Smooth muscle cell (in vitro differentiated cells): ENCODE measurements around the gene BOLA2B. TPM values are rescaled to one million over a fixed set of nuclear protein-coding genes. Genes with fewer than 3 reads are reported as not detected.

Experiments
- DNase-seq: peaks from one replicate; lab custom pipeline; 2025; ENCODE audit not compliant: unreplicated experiment; lab: John Stamatoyannopoulos, UW
- H2AFZ ChIP-seq: fragments of 200-600 bp; sonication (generic); 2 replicates; pipeline ENCODE4 v1.6.0; 2016; ENCODE audit warnings: antibody characterized with exemption, low read depth, mild to moderate bottlenecking
- H3F3A ChIP-seq: fragments of 200-600 bp; sonication (generic); 2 replicates; pipeline ENCODE4 v1.6.0; 2017; ENCODE audit warnings: antibody characterized with exemption, low read depth
- H3K27ac ChIP-seq: fragments of 200-600 bp; sonication (generic); 2 replicates; pipeline ENCODE4 v1.5.1; 2016; ENCODE audit warnings: low read depth, mild to moderate bottlenecking
- H3K27me3 ChIP-seq: fragments of 200-600 bp; sonication (generic); 2 replicates; pipeline ENCODE4 v1.6.1; 2016; ENCODE audit warnings: low read depth, mild to moderate bottlenecking
- H3K36me3 ChIP-seq: fragments of 200-600 bp; sonication (generic); 2 replicates; pipeline ENCODE4 v1.5.1; 2016; ENCODE audit warnings: low read depth
- H3K4me1 ChIP-seq: fragments of 200-600 bp; sonication (generic); 2 replicates; pipeline ENCODE4 v1.5.1; 2016; ENCODE audit warnings: low read depth
- H3K4me2 ChIP-seq: fragments of 200-600 bp; sonication (generic); 2 replicates; pipeline ENCODE4 v1.6.0; 2016; ENCODE audit warnings: mild to moderate bottlenecking
- H3K4me3 ChIP-seq: fragments of 200-600 bp; sonication (generic); 2 replicates; pipeline ENCODE4 v1.5.1; 2016; ENCODE audit warnings: mild to moderate bottlenecking
- H3K79me2 ChIP-seq: fragments of 200-600 bp; sonication (generic); 2 replicates; pipeline ENCODE4 v1.6.0; 2016; ENCODE audit warnings: low read depth, mild to moderate bottlenecking
- H3K9ac ChIP-seq: fragments of 200-600 bp; sonication (generic); 2 replicates; pipeline ENCODE4 v1.6.0; 2016; ENCODE audit warnings: low read depth
- H3K9me3 ChIP-seq: fragments of 200-600 bp; sonication (generic); replicated peaks from 2 replicates; pipeline ENCODE4 v1.5.1; 2016; ENCODE audit warnings: low read depth
- H4K20me1 ChIP-seq: fragments of 200-600 bp; sonication (generic); 2 replicates; pipeline ENCODE4 v1.6.0; 2016; ENCODE audit warnings: low read depth
- CTCF ChIP-seq: fragments of 200-600 bp; sonication (generic); IDR thresholded peaks from 2 replicates; pipeline ENCODE4 v1.5.1; 2017; ENCODE audit warnings: borderline replicate concordance, mild to moderate bottlenecking, antibody characterized with exemption; ENCODE audit not compliant: insufficient read depth, poor library complexity, severe bottlenecking
- WGBS: methylation state at CpG from one replicate; pipeline ENCODE4 v1.1.7; 2016; ENCODE audit warnings: low lambda C conversion rate; 5-methylcytosine and 5-hydroxymethylcytosine counted together
- polyA plus RNA-seq: library from polyadenylated mRNA; unstranded; fragments of >200 nt; fragmentation: Nextera tagmentation; extraction: Ambion mirVana; gene quantifications from 2 replicates; pipeline ENCODE4 v1.2.1, GENCODE V29; 2016
- total RNA-seq: library from RNA; depleted of rRNA; stranded (reverse); fragments of >200 nt; gene quantifications from 2 replicates; pipeline ENCODE4 v1.2.3, GENCODE V29; 2014

BOLA2B gene
- total and polyA plus RNA-seq, 2 experiments from 2014 or later: 148 to 338 TPM

- Histone ChIP-seq H3K9ac (no peak overlapping the region), H3K9me3 (peaks cover 6% of the 10 kb centered on the region), H2AFZ (no peak overlapping the region), H3K4me3 (no peak overlapping the region), H3K27me3 (no peaks in the 10 kb centered on the region), H3F3A (no peaks in the 10 kb centered on the region), H3K27ac (no peak overlapping the region), H4K20me1 (no peaks in the 10 kb centered on the region), H3K4me1 (no peaks in the 10 kb centered on the region), H3K36me3 (no peaks in the 10 kb centered on the region), H3K4me2 (no peak overlapping the region), H3K79me2 (no peaks in the 10 kb centered on the region)
- 95% methylated on average over 9 of the region's 9 CpGs for WGBS
- no peak for DNase-seq
- TF ChIP-seq CTCF: no peak
These were observed 40.9 kb downstream of the BOLA2B start for GRCh38 chr16:30152517-30152916.

- 87% methylated on average over 7 of the region's 7 CpGs for WGBS
- Histone ChIP-seq H3K9ac (no peak overlapping the region), H4K20me1 (no peaks in the 10 kb centered on the region), H3K9me3 (peaks cover 6% of the 10 kb centered on the region), H3F3A (no peaks in the 10 kb centered on the region), H3K79me2 (no peaks in the 10 kb centered on the region), H3K4me3 (no peak overlapping the region), H3K27me3 (no peaks in the 10 kb centered on the region), H3K4me1 (no peaks in the 10 kb centered on the region), H3K36me3 (no peaks in the 10 kb centered on the region), H2AFZ (no peak overlapping the region), H3K4me2 (no peak overlapping the region), H3K27ac (no peak overlapping the region)
- no peak for TF ChIP-seq CTCF
- DNase-seq: no peak
These were observed 42.4 kb downstream of the BOLA2B start for GRCh38 chr16:30151091-30151490.

- H3K4me1 ChIP-seq: no peaks in the 10 kb centered on the region
- no peak overlapping the region for H2AFZ ChIP-seq
- H3F3A ChIP-seq: no peaks in the 10 kb centered on the region
- no peak overlapping the region for H3K27ac ChIP-seq
- no peaks in the 10 kb centered on the region for H4K20me1 ChIP-seq
- H3K9me3 ChIP-seq: peaks cover 6% of the 10 kb centered on the region
- H3K4me3 ChIP-seq: no peak overlapping the region
- no peaks in the 10 kb centered on the region for H3K27me3 ChIP-seq
- no peak for DNase-seq
- H3K79me2 ChIP-seq: no peaks in the 10 kb centered on the region
- 93% methylated on average over 5 of the region's 5 CpGs for WGBS
- no peaks in the 10 kb centered on the region for H3K36me3 ChIP-seq
- H3K4me2 ChIP-seq: no peak overlapping the region
- H3K9ac ChIP-seq: no peak overlapping the region
- no peak for TF ChIP-seq CTCF
These were observed 44.1 kb downstream of the BOLA2B start for GRCh38 chr16:30149250-30149930.
